OCI-M2 (cell line): Measurements from ENCODE around the gene CYRIA.

Experiments
- DNase-seq: peaks from one replicate; lab custom pipeline; 2025; ENCODE audit not compliant: unreplicated experiment; lab: John Stamatoyannopoulos, UW

The CYRIA gene

GRCh38 chr2:16671760-16672159 lies 6.1 kb upstream of the CYRIA start:
- no peak for DNase-seq

GRCh38 chr2:16669388-16669787 lies 3.8 kb upstream of the CYRIA start:
- no peak for DNase-seq

DNA sequence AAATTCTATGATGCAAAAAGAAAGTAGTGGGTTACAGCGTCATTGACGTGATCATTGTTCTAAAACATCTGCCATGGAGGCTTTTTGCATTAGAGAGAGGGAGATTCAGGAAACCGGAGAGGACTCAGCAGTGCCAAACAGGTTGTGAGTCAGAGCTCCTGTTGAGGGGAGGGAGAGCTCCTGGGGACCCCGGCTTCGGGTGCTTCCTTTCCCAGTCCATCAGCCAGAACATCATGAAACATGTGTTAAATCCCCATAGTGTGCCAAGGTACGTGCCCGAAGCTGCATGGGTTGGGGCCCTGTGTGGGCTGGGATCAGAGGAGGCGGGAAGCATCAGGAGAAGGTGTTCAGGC lies 791 bp upstream of the CYRIA start:
- DNase-seq: no peak

DNA sequence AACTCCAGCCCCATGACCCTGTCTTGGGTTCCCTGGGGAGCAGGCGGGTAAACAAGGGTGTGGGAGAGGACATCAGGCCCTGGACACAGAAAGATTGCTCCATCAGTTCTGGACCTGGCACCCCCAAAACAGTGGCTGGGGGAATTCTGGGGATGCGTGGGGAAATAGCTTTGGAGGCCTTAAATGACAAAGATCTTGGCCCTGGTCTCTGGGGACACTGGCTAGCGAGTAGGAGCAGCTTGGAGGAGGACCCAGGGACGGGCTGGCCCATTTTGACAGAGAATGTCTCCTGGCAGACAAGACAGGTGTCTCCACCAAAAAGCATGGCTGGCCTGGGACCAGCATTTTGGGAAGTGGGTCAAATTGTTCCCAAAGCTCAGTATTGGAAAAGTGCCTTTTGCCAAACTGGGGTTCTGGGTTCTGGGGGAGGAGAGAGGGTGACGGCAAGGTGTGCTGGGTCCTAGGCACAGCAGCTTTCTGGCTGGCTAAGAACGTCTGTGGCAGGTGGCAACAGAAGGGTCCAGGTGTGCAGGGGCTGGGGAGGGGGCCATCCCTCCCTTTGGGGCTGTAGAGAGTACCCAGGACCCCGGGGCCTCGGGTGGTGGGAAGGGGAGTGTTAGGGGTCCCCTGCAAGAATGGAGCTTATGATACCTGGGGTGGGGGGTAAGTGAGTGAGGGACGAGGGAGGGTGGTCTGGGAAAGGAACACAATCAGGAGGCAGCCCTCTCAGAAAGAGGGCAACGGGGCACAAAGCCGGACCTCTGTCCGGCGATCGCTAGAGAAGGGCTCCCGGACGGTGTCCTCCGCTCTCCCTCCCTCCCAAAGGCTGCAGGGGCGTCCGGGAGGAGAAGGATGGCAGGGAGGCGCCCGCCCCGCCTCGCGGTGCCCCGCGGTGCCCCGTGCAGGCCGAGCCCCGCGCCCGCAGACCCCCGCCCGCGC lies 556 bp downstream of the CYRIA start:
- DNase-seq: no peak

DNA sequence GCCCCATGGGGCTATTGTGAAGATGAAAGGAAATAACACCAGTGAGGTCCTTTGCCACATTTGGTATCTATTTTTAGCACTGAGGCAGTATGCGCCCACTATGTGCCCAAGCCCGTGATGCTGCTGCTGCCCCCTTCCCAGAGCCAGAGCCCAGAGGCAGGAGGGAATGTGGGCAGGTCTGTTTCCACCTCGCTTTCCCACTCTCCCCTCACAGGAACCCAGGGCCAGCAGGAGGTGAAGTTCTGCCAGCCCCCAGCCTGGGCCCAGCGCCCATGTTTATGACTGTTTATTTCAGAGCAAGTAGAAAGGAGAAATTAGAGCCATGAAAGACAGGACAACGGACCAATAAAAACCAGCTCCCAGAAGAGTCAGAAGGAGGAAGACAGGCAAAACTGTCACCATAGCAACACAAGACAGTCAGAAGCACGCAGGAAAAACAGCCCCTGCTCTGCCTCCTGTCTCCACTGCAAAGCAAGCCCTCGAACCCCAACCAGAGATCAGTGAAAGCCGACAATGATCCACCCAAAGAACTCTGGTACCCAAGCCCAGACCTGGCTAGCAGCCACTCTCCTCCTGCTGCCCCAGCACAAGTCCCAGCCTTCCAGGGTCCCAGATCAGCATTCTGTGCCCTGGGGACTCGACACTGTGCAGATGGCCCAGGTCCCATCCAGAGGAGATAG lies 1.4 kb downstream of the CYRIA start:
- DNase-seq: no peak

GRCh38 chr2:16663121-16663905 lies 2.3 kb downstream of the CYRIA start:
- no peak for DNase-seq

DNA sequence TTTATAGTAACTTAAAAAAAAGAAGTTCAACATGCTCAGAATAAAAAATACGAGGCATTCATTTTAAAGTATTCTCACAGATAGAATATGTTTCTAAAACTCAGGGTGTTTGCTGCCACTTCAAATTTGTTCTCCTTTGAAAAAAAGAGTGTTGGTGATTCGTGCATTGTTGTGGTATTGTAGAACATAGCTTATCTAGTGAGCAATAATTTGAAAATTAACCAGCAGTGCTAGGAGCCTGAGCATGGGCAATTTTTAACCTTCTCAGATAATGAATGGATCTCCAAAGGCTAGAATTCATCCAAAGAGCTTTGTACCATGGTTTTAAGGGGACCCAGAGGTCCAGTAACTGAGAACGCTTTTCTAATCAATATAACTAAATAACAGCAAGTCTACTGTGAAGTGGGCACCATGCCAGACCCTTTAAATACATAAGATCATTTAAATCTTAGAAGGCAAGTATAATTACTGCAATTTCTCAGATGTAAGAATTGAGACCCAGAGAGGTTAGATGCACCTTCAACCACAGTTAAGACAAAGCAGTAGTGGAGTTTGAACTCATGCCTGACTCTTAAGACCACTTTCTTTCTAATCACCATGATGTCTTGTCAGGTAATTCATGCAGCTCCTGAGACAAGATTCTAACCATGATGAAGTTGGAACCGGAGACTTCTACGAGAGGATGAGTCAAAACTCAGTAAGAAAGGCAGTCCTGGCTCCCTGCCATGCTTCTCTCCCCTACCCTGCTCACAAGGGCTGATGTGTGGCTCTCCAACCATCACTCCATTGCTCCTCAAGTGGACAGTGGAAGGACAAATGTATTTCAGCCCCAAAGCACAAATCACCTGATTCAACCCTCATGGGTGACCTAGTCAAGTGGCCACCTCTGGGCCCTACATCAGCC lies 3.4 kb downstream of the CYRIA start:
- no peak for DNase-seq

- no peak for DNase-seq
Measured at GRCh38 chr2:16661526-16661925, 4.1 kb downstream of the CYRIA start.

DNA sequence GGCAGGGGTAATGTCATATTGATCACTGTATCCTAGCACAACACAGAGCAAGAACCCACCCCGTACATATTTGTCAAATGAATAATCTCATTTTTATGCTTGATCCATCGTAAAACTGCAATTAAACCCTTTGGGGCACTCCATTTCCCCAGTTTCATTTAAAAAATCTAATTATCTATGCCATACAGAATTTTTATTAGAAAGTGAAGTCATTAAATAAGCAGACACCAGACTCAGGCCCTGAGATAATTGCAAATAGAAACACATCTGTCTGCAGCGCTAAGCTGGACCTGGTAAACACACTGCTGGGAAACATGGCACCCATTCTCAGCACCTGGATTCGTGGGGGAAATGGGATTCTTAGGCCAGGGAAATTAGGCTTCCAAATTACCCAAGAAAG lies 5.1 kb downstream of the CYRIA start:
- DNase-seq: no peak

DNA sequence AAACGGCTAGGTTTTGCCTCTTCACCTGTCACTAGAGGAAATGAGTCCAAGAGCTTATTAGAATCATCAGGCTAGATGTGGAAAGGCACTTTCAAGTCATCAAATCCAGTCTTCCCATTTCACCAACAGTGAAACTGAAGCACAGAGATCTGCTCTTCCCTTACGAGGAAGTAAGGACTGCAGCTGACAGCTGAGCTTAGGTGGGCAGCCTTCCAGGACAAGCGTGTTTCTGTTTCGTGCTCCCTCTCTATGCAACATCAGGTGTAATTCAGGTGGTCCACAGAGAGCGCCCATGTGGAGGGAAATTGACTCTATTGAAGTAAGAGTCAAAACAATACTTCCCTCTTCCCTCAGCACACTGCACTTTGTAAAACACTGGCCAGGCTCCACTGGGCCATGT lies 5.5 kb downstream of the CYRIA start:
- DNase-seq: no peak

- DNase-seq: no peak
Measured at GRCh38 chr2:16658076-16658739, 7.4 kb downstream of the CYRIA start.

DNA sequence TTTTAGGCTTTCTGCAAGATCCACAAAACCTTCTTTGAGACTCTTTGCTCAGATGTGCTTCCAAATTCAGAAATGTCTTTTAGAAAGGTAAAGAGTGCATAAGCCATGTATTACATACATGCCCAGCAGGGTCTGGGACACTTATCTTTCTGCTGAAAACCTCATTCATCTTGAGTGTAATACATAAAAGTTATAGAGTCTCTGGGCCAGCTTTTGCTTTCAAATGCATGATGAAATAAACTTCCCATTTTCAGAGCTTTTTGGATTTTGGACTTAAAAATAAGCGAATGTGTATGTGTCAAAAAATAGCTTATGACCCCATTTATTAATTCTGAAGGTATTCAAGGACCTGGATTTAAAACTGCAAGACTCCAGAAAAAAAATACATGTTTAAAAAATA lies 8.0 kb downstream of the CYRIA start:
- no peak for DNase-seq

- no peak for DNase-seq
Measured at GRCh38 chr2:16656784-16657391, 8.7 kb downstream of the CYRIA start.

DNA sequence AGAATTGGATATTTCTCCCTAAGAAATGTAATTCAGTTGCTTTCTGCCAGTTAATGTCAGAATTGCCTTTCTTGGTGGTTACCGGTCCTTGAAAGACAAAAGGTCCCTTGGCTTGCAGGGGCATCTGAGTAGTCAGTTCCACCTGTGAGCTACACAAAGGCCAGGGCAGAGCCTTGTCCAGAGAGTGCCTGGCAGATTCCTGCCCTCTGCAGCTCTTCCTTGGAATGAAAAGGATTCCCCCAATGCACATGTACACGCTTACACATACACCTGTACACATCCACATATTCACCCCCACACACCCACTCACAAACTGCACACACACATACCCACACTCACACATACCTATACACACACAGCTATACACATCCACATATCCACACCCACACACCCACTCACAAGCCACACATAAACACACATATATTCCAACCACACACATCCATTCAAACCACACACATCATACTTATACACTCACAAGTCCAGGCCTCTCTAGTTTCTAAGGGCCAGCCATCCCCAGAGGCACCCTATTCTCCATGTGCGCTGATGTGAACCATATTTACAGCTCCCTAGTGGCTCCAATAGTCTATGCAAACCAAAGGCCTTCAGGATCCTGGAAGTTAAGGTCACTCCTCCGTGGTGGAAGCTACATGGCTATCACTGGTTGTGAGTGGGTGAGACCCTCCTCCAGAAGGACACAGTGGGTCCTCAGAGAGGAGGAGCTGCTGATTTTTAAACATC lies 9.6 kb downstream of the CYRIA start:
- no peak for DNase-seq

DNA sequence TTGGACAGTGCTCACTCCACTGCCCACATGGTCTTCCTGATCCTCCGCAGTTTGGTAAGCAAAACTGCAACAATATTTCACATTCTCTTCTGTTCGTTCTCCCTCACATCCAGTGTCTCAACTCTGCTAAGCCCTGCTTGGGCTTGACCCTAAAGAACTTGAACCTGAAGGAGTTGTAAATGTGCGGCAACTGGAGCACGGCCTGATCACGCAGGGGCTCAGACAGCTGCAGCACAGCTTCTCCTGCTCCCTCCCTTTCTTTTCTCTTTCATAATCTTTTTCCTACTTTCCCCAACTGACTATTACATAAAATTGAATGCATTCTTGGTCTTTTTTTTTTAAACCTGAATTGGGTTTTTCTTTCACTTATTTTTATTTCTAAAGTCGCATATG lies 10.2 kb downstream of the CYRIA start:
- DNase-seq: no peak

GRCh38 chr2:16654833-16655444 lies 10.7 kb downstream of the CYRIA start:
- DNase-seq: no peak

- DNase-seq: no peak
Measured at GRCh38 chr2:16653799-16654198, 11.8 kb downstream of the CYRIA start.

DNA sequence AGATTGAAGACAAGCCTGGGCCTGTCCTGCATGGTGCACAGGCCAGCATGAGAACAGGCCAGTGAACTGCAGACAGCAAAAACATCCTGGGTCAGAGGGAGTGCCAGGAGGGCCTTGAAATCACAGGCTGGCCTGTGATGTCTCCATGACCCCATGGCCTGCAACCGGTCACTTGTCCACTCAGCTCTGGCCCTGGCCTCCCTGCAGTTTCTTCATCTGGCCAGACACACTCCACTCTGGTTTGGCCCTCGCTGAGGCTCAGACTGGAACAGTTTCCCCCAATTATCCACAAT lies 12.6 kb downstream of the CYRIA start:
- DNase-seq: no peak
